SK-N-SH (cell line): Measurements from ENCODE around the gene OXTR. TPM values are rescaled to one million over a fixed set of nuclear protein-coding genes. Genes with fewer than 3 reads are reported as not detected.

ENCODE experiments used
- CTCF ChIA-PET: fragments of 300-600, 350-600 bp; formaldehyde crosslinking; extraction: SDS; loops from one replicate; lab custom pipeline; 2021; lab: Yijun Ruan, JAX
- POLR2A ChIA-PET: fragments of 350-600 bp; sonication (Branson Sonifier 250); formaldehyde crosslinking; extraction: SDS; loops from one replicate; lab custom pipeline; 2020; ENCODE audit warnings: antibody characterized with exemption, inconsistent platforms; lab: Yijun Ruan, JAX
- DNase-seq: peaks from one replicate; pipeline ENCODE4 v3.0.0; 2012
- H2AFZ ChIP-seq: fragments of 200-600 bp; sonication (generic); 2 replicates; pipeline ENCODE4 v1.8.1; 2016; ENCODE audit warnings: antibody characterized with exemption, mild to moderate bottlenecking, low read depth
- H3F3A ChIP-seq: fragments of 200-600 bp; sonication (generic); replicated peaks from 2 replicates; pipeline ENCODE3; 2016; ENCODE audit warnings: antibody characterized with exemption, mild to moderate bottlenecking; ENCODE audit not compliant: insufficient read depth
- H3K27ac ChIP-seq, 2 experiments: fragments of 200-500 bp in 1 of 2; fragments of 200-600 bp in 1 of 2; sonication (Bioruptor generic) in 1 of 2; sonication (generic), shearing (Covaris generic) in 1 of 2; 2 replicates each; pipeline versions ENCODE4 v1.5.1 to v1.6.1; 2014 to 2016; ENCODE audit warnings: low read depth in 2 of 2, inconsistent platforms in 1 of 2, low read length in 1 of 2, mild to moderate bottlenecking in 1 of 2, mixed read lengths in 1 of 2
- H3K27me3 ChIP-seq: fragments of 200-600 bp; sonication (generic), shearing (Covaris generic); 2 replicates; pipeline ENCODE4 v1.6.1; 2016; ENCODE audit warnings: mixed run types; ENCODE audit not compliant: insufficient read depth
- H3K36me3 ChIP-seq, 2 experiments: fragments of 200-500 bp in 1 of 2; fragments of 200-600 bp in 1 of 2; sonication (Bioruptor generic) in 1 of 2; sonication (generic) in 1 of 2; replicated peaks in 1 of 2; 2 replicates each; pipeline versions ENCODE3 to v1.5.1; 2014 to 2016; ENCODE audit warnings: low read length in 1 of 2, mild to moderate bottlenecking in 1 of 2; ENCODE audit not compliant: insufficient read depth in 2 of 2, control insufficient read depth in 1 of 2
- H3K4me1 ChIP-seq, 2 experiments: fragments of 200-500 bp in 1 of 2; fragments of 200-600 bp in 1 of 2; sonication (Bioruptor generic) in 1 of 2; sonication (generic), shearing (Covaris generic) in 1 of 2; 2 replicates each; pipeline versions ENCODE4 v1.5.1 to v1.6.1; 2014 to 2016; ENCODE audit warnings: low read depth in 1 of 2, low read length in 1 of 2, mixed run types in 1 of 2; ENCODE audit not compliant: insufficient read depth in 2 of 2, control insufficient read depth in 1 of 2
- H3K4me2 ChIP-seq: fragments of 200-600 bp; sonication (generic), shearing (Covaris generic); 2 replicates; pipeline ENCODE4 v1.6.1; 2017; ENCODE audit warnings: mixed run types
- H3K4me3 ChIP-seq, 2 experiments: fragments of 200-500 bp in 1 of 2; fragments of 200-600 bp in 1 of 2; sonication (Bioruptor generic) in 1 of 2; sonication (generic), shearing (Covaris generic) in 1 of 2; 2 replicates each; pipeline versions ENCODE4 v1.5.1 to v1.8.1; 2014 to 2016; ENCODE audit warnings: low read depth in 2 of 2, inconsistent platforms in 1 of 2, low read length in 1 of 2, mild to moderate bottlenecking in 1 of 2, mixed read lengths in 1 of 2, moderate library complexity in 1 of 2
- H3K79me2 ChIP-seq: fragments of 200-600 bp; sonication (generic); 2 replicates; pipeline ENCODE4 v1.8.1; 2017; ENCODE audit warnings: mild to moderate bottlenecking; ENCODE audit not compliant: insufficient read depth
- H3K9ac ChIP-seq: fragments of 200-600 bp; sonication (generic); 2 replicates; pipeline ENCODE4 v1.6.1; 2017; ENCODE audit warnings: mixed run types
- H3K9me2 ChIP-seq: fragments of 200-600 bp; sonication (generic); 2 replicates; pipeline ENCODE4 v1.6.1; 2017; ENCODE audit warnings: mixed run types
- H3K9me3 ChIP-seq: fragments of 200-600 bp; sonication (generic); 2 replicates; pipeline ENCODE4 v1.6.1; 2017; ENCODE audit warnings: mixed run types, mild to moderate bottlenecking, moderate library complexity
- H4K20me1 ChIP-seq: fragments of 200-600 bp; sonication (generic); 2 replicates; pipeline ENCODE4 v1.6.1; 2017; ENCODE audit warnings: mild to moderate bottlenecking, mixed run types; ENCODE audit not compliant: insufficient read depth
- ELF1 ChIP-seq: IDR thresholded peaks from 2 replicates; pipeline ENCODE4 v1.4.0; 2012
- EZH2phosphoT487 ChIP-seq: fragments of 200-600 bp; sonication (generic); IDR thresholded peaks from 2 replicates; pipeline ENCODE4 v1.6.1; 2017; ENCODE audit warnings: low read depth, mixed run types, mild to moderate bottlenecking, antibody characterized with exemption, moderate library complexity, borderline replicate concordance
- FOXM1 ChIP-seq: IDR thresholded peaks from 2 replicates; pipeline ENCODE4 v1.4.0; 2012; ENCODE audit warnings: low read depth, mild to moderate bottlenecking
- GABPA ChIP-seq: IDR thresholded peaks from 2 replicates; pipeline ENCODE4 v1.4.0; 2012; ENCODE audit warnings: low read depth, mild to moderate bottlenecking
- GATA2 ChIP-seq: sonication (generic); formaldehyde crosslinking; IDR thresholded peaks from 2 replicates; pipeline ENCODE4 v1.5.0; 2020; ENCODE audit warnings: mild to moderate bottlenecking, missing genetic modification reagents
- IRF3 ChIP-seq: fragments of 150-350 bp; IDR thresholded peaks from 2 replicates; pipeline ENCODE4 v1.6.1; 2016; ENCODE audit warnings: mild to moderate bottlenecking, low read depth, low read length
- JUND ChIP-seq: IDR thresholded peaks from 2 replicates; pipeline ENCODE4 v1.4.0; 2012
- MXI1 ChIP-seq: IDR thresholded peaks from 2 replicates; pipeline ENCODE4 v1.6.1; 2012; ENCODE audit warnings: mild to moderate bottlenecking, low read depth, low read length, improper control_type of control experiment
- NFIC ChIP-seq: IDR thresholded peaks from 2 replicates; pipeline ENCODE4 v1.4.0; 2012; ENCODE audit warnings: borderline replicate concordance
- PBX3 ChIP-seq: IDR thresholded peaks from 2 replicates; pipeline ENCODE4; 2012
- POLR2AphosphoS5 ChIP-seq: IDR thresholded peaks from 2 replicates; pipeline ENCODE4 v1.6.1; 2012; ENCODE audit warnings: low read depth, low read length
- REST ChIP-seq: IDR thresholded peaks from 2 replicates; pipeline ENCODE4 v1.6.1; 2012; ENCODE audit warnings: mild to moderate bottlenecking, low read depth, low read length, moderate library complexity
- RXRA ChIP-seq: IDR thresholded peaks from 2 replicates; pipeline ENCODE4 v1.4.0; 2012; ENCODE audit warnings: low read depth, mild to moderate bottlenecking, borderline replicate concordance
- TAF1 ChIP-seq: IDR thresholded peaks from 2 replicates; pipeline ENCODE4 v1.6.1; 2012; ENCODE audit warnings: low read depth, mild to moderate bottlenecking, low read length, moderate library complexity, borderline replicate concordance
- TCF12 ChIP-seq: IDR thresholded peaks from 2 replicates; pipeline ENCODE4 v1.4.0; 2012
- YY1 ChIP-seq: IDR thresholded peaks from 2 replicates; pipeline ENCODE4 v1.4.0; 2012; ENCODE audit warnings: low read depth, mild to moderate bottlenecking
- ZBTB33 ChIP-seq: IDR thresholded peaks from 2 replicates; pipeline ENCODE4 v1.4.0; 2012; ENCODE audit warnings: low read depth, borderline replicate concordance
- WGBS: methylation state at CpG from one replicate; pipeline ENCODE4 v1.1.6; 2017; ENCODE audit warnings: low lambda C conversion rate; 5-methylcytosine and 5-hydroxymethylcytosine counted together
- polyA plus RNA-seq, 3 experiments: library from polyadenylated mRNA; depleted of rRNA; stranded (reverse); fragments of >200 nt; gene quantifications; 2 replicates each; pipeline ENCODE4 v1.2.3, GENCODE V29; 2012
- TF ChIP-seq, protein P1 (sequence below): IDR thresholded peaks from 2 replicates; pipeline ENCODE4 v1.4.0; 2012; ENCODE audit warnings: low read depth, borderline replicate concordance

The OXTR gene
- polyA plus RNA-seq, 1 of the 3 experiments (the other 2 are of a cell fraction) = 1.8 TPM

DNA sequence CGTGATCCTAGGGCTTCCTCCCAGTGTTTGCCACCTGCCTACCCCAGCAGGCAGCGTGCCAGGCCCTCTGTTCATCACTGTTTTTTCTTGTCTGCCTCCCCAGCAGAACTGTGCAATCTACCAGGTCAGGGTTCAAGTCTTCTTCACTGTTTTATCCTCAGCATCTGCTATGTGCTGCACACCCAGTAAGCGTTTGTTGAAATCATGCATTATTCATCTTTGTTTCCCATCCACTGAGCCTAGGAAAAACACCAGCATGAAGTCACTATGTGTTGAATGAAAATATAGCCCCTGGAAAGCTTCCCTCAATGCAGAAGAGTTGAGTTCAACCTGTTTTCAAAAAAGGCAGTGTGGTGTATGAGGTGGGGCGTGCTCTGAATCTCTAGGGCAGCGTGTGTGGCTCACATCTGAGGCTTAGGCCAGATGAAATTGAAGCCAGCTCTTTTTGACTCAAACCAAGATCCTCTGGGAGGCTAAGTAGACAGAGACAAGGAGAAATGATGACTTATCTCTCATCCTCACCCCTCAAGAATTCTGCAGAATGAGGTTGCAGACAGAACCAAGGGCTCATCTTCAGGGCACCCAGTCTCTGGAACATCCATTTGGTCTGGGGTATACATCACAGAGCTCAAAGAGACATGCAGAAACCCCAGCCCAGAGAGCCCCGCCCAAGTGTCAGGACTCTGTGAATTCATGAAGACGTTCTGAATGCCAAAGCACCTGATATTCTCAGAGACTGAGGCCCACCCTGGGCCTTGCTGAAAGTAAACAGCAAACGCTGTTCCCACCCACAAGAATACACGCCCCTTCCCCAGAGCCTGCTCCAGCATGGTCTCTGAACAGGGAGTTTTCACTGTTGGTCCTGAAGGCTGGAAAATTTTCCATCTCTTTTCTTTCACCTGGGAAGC lies 41.6 kb downstream of the OXTR start:
- DNase-seq = no peak
- H3K4me3 ChIP-seq = no peak overlapping the region
- H3K4me1 ChIP-seq = no peaks in the 10 kb centered on the region; a peak in 1 of 4 replicates
- no peaks in the 10 kb centered on the region for H3K9me2 ChIP-seq
- no peaks in the 10 kb centered on the region for H3K27me3 ChIP-seq
- POLR2A ChIA-PET = no interaction called here
- H3K27ac ChIP-seq = no peak overlapping the region
- TF ChIP-seq ELF1 (no peak), POLR2AphosphoS5 (no peak), ZBTB33 (no peak), GABPA (no peak), MXI1 (no peak), FOXM1 (no peak), YY1 (no peak), EZH2phosphoT487 (no peak), RXRA (no peak), GATA2 (no peak), REST (no peak), JUND (no peak), TCF12 (no peak), PBX3 (no peak), NFIC (no peak), IRF3 (no peak), TAF1 (no peak)
- TF ChIP-seq, protein P1, sequence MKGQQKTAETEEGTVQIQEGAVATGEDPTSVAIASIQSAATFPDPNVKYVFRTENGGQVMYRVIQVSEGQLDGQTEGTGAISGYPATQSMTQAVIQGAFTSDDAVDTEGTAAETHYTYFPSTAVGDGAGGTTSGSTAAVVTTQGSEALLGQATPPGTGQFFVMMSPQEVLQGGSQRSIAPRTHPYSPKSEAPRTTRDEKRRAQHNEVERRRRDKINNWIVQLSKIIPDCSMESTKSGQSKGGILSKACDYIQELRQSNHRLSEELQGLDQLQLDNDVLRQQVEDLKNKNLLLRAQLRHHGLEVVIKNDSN = no peak
- no peak overlapping the region for H3K4me2 ChIP-seq
- H3K79me2 ChIP-seq = no peaks in the 10 kb centered on the region
- CTCF ChIA-PET = interaction anchor here (1.5 kb wide), 1 partner anchor 64 kb away, joined by 4 read pairs; no protein-coding TSS in a partner anchor
- no peak overlapping the region for H2AFZ ChIP-seq
- H3K36me3 ChIP-seq = no peaks in the 10 kb centered on the region
- H3K9me3 ChIP-seq = no peaks in the 10 kb centered on the region
- H3K9ac ChIP-seq = no peak overlapping the region
- no peaks in the 10 kb centered on the region for H4K20me1 ChIP-seq
- H3F3A ChIP-seq = no peaks in the 10 kb centered on the region
- 76% methylated on average over 6 of the region's 9 CpGs for WGBS
